Activated CD4-positive, alpha-beta T cell treated with anti-CD3 and anti-CD28 coated beads for 4 hours (primary cell): ENCODE measurements around the gene NPM3.

ENCODE experiments used
- DNase-seq, 2 donors: peaks; one replicate each; pipeline ENCODE4 v3.0.0-alpha.2; 2020

NPM3 gene

DNA sequence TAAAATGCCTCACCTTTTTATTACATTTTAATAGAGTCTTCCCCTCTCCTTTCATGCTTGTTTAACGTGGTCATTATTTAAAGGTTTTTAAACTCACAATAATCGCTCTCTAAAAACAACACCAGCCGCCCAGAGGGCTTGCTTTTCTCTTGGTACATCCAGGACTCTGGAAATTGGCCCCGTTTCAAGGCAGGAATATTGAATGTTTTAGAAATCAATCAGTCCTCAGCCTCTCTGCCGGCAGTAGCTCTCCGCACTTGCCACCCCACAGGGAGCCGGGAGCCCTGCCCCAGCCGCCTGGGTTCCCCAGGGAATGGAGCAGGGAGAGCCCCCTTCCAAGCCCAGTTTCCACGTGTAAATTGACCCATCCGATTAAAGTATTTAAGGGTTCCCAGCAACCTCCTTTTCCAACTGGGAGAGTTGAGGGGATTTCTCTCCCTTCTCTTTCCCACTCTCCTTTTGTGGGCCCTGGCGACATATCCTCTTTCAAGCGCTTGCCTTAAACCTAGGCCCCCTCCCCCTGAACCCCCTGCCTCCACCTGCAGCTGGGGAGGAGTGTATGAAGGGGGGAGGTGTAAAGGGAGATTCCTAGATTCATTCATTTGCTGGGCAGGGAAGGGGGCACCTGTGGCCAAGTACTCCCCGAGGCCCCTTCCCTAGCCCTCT lies 9.2 kb downstream of the NPM3 start:
- DNase-seq, result no peak

DNA sequence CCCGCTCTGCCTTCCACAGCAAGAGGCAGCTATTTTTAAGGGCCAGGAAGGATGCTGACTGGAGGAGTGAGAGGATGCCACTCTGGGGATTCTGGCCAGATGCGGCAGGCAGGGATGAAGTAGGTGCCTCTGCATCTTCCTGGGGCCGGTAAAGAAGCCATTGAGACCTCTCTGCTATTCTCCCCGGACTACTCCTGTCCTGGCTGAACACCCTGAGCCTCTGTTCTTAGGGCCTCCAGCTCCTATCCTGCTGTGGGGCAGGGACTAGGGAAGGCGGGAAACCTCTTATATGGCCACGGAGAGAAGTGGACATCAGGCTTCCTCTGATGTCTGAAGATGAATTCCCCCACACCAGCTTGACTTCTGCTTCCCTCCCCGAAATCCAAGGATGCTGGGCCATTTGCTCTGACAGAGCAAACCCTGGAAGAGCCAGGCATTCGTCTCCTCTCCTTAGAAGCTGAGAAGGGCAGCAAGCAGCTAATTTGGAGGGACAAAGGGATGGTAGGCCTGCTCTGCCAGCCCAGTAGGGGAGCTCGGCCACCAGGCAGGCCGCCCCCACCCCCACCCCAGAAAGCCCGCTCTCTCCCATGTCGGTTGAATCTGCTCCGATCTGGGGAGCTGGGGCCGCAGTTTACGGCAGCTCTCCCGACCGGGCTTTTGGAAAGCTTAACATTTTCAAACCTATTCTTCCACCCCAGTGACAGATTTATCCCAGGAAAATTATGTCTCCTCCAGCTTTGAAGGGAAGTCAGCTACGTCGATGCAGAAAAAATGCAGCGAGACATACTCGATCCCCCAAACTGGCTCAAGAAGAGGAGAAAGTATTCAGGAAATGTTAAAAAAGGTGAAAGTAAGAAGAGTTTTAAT lies 10.1 kb downstream of the NPM3 start:
- DNase-seq, result no peak

DNA sequence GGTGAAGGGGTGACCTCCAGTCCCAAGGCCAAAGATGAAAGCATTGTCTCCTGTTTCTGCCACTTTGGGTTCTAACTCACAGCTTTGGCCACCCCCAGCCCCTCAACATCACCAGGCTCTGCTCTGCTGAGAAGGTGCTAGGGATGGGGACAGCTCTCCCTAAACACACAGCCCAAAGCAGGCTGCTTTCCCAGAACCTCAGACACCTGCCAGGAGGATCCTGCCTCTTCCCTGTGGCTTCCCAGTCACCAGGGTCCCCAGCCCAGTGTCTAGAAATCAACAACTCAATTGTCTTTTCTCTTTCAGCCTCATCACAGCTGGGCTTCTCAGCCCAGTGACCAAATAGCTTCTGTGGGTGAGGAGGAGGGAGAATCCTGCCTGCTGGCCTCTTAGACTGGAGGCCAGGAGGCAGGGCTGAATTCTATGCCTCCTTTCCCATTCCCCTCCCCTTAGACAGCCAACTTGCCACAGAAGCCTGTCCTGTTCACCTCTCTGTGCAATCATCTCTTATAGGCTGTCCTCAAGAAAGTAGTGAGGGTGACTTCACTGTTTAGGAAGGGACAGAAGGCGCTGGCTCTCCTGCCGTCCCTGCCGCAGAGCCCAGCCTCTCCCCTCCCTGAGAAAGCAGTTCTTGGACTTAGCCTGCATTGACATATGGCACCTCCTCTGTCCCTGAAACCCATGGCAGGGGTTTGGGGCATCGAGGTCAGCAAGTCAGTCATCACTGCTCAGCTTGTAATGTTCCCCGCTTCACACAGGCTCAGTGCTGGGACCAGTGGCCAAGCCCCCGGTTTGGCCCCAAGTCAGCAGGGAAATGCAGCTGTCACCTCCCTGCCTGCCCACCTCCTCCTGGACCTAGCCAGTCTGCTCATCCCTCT lies 11.0 kb downstream of the NPM3 start:
- no peak for DNase-seq

DNA sequence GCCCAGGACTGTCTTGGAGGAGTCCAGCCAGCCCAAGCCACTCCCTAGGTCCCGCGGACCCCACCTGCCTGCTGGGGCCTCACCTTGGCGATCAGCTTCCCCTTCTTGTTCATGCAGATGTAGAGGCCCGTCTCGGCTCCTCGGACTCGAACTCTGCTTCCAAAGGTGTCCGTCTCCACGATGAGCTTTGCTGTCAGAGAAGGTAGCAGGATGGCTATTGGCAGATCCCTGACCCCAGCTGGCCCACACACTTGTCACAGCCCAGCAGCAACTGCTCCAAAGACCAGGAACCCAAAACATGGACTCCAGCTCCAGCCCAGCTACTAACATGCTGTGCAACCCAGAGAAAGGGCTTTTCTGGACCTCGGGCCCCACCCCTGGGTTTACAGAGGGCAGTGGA lies 11.9 kb downstream of the NPM3 start:
- no peak for DNase-seq

DNA sequence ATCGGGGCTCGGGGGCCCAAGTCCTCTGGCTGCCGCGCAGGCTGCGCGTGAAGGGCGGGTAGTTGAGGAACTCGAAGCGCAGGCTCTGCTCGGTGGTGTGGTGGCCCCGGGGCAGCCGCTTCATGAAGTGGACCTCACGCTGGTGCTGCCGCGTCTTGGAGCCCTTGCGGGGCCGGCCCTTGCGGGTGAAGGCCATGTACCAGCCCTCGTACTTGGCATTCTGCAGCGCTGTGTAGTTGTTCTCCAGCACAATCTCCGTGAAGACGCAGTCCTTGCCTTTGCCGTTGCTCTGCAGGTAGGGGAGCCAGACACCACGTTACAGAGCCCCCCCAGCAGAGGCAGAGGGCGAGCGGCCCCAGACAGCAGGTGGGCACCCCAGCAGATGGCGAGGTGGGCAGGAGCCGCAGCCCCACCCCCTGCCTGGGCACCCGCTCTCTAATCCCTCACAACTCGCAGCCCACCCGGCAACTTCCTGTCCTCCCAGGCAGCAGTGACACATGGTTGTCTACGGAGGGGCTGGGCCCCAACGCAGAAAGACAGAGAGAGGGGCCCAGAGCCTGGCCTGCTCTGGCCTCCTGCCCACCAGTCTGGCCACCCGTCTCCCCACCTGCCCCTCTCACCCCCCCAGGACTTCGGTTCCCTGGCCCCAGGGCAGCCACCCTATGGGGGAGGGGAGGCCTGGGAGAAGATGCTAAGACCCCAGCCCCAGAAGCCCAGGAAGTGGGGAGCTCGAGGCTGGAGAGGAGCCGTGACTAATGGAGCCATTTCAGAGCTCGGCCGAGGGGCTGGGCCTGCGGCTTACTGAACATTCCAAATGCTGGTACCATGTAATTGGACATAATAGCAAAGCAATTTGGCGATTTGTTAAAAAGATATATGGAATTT lies 12.7 kb downstream of the NPM3 start:
- DNase-seq, result no peak

DNA sequence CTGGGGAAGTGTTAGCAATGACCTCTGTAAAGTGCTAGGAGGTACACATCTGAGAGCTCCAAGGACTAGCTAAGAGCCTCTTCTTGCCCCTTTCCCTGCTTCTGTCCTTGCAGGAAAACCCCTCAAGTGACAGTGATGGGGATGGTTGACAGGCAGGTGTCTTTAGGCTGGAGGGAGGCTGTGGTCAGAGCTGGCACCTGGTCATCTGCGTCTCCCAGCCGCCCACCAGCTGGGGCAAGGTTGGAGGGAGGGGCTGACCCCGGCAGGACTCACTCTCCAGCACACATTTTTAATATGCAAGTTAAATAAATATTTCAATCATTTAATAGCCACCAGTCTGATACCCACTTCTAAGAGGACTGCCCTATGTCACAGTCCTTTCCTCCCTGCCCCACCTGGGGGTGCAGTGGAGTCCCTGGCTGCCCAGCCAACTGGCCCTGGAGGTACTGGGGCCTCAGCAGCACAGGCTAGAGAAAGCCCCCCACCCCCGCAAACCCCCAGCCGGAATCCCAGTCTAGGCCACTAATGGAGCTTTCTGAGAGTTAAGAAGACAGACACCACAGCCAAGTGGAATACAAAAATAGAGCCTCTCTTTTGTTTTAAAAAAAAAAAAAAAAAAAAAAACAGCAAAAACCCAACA lies 13.6 kb downstream of the NPM3 start:
- no peak for DNase-seq

DNA sequence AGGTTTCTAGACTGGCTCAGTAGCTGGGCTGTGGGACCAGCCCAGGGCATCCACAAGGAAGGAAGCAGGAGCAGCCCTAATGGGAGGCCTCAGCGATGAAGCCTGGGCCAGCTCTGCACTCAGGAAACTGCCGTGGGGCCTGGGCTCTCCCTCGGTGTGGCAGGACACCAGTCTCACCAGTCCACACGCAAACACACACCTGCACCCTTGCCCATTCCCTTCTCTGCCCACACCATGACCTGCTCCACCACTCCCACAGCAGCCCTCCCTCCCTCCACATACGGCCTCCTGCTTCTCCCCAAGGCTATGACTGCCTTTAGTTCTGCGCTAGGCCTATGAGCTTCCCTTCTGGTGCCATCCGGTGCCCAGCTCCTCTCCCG lies 14.5 kb downstream of the NPM3 start:
- DNase-seq, result no peak

DNA sequence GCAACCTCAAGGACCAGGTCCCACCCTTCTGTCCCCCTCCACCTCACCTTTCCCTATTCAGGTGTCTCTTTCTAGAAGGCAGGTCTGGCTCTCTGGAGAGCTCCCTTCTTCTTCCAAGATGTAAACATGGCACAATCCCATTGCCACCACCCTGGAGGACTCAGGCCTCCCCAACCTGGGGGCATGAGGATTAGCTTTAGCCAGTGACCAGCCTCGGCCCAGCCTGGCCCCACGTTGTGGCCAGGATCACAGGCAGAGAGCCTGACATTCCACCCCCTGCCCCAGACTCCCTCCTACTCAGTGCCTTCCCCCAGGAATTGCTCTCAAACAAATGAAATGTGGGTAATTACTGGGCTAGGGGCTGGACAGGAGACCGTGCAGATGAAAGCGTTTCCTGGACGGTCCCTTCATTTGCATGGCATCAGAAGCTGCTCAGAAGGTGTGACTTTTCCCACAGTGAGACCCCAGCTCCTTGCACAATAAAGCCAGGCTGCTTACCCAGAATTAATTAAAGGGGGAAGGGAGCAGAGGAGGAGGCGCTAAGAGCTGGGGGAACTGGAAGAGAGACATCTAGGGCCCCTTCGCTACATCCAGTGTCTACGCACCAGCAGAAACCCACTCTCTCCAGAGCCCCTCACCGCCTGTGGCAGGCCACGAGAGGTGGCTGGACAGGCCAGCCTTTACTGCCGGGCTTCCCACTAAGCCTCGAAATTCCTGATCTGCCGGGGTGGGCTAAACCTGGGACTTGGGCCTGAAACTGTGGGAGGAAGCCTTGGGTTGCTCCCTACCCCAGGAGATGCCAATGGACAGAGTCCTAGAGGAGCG lies 15.1 kb downstream of the NPM3 start:
- no peak for DNase-seq

DNA sequence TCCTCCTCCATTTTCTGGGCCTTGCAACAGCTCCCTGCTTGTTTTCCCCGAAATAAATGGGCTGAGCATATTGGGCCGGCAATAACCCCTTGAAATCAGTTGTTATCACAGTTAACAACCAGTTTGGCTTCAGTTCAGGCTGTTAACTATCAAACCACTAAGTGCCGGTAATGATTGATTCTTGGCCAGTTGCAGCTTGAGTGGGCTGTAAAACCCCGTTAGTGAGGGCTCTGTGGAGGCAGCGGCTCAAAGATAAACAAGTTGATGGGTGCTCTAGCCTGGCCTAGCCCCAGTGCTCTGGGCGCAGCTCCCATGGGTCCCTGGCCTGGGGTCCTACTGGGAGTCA lies 15.7 kb downstream of the NPM3 start:
- DNase-seq, result no peak

DNA sequence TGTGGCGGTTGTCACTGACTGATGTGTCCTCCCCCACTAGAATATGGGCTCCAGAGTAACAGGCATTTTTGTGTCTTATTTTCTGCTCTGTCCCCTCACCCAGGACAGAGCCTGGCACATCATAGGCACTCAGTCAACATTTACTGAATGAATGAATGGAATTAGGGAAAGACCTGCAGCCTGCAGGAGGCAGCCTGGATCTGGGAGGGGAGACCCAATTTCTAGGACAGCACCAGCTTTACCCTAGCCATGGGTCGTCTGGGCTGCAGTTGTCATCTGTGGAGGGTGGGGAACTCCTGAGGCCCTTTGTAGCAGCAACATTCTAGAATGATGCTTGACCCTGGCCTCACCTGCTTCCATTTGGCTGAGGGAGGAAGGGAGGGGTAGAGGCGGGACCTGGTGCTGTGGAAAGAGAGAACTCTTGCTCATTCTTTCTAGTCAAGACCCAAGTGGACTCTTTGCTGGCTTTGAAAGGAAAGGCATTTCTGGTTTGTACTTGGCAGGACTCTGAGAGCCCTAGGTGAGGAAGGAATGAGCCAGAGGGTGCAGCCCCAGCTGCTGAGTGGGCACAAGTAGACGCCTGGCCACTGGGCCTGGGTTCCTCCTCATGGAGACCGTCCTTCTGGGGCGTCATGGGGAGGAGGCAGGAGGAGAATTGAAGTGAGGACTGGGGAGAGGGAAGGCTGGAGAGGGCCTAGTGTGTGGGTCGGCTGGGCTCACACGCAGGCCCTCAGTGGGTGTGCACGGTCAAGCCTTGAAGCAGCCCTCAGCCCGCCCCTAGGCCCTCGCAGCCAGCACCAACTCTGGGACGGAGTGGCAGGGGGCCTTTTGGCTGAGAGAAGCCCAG lies 16.3 kb downstream of the NPM3 start:
- DNase-seq, result no peak

DNA sequence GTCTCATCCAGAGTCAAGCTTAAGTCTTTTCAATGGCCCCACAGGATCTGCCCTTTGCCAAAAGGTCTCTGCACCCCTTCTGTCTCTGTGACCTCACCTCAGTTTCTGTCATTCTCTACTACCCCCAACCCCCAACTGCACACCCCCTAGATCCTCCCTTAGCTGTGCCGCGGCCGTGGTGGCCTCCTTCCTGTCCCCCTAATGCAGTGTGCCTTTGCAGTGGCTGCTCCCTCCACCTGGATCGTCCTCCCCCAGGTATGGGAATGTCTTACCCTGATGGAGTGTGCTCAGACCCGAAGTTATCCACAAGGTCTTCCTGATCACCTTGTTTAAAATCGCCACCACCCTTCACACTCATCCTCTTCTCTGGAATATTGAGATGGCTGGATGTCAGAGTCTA lies 16.9 kb downstream of the NPM3 start:
- DNase-seq, result no peak

DNA sequence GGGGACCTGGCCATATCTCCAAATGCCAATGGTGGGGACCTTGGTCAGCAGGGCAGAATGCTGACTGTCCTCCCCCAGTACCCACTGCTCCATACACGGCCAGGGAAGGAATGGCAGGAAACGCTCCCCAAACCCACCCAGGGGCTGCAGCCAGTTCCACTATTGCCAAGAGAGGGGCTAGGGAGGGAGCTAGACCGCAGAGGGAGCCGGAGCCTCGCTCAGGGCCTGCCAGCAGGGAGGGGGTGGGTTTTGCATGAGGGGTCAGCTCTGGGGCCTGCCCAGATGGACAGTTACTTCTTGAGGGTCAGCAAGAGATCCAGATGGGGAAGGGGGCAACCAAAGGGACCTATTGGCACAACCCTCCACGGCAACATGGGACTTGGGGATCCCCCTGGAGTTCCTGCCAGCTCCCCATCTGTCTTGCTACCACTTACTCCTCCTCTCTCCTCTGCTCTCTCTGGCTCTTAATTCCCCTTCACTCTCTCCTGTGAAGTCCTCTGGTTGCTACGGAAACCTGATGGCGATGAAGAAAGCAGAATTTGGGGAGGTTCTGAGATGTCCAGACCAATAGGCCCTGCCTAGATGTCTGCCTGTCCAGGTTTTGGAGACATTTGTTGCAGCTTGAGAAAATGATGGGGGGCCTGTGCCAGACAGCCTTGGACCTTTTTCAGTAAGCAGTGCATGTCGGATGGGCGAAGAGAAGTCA lies 20.0 kb downstream of the NPM3 start:
- no peak for DNase-seq

DNA sequence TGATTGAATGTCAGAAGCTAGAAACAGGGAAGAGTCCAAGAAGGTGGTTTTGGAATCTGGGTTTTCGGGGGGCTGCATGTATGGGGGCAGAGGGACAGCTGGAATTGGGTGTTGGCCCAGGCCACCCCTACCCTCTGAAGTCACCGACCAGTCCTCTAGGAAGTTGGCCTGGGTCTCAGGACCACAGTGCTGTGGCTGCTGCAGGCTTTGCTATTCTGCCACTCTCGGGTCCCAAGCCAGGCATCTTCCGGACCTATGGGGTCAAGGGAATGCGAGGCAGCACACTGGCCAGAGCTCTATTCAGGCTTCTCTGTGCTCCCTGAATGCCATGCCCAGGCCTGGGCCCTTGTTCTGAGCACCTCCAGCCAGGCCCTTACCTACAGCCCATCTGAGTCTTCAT lies 20.5 kb downstream of the NPM3 start:
- DNase-seq, result no peak

DNA sequence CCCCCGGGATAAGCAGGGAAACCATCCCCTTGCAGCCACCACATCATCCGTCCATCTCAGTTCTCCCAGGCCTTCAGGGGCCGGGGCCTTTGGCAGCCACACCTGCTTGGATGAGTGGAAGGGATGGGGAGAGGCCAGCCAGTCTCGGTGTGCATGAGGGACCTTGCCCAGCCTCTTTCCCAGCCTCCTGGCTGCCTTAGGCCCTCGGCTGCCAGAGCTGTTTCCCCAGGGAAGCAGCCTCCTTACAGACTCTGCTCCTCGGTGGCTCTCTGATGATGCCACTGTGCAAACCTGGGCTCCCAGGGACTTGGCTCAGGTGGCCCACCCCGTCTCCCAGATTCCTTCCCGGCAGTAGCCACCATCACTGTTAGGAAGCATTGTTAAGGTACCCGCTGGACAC lies 22.0 kb downstream of the NPM3 start:
- DNase-seq, result no peak

DNA sequence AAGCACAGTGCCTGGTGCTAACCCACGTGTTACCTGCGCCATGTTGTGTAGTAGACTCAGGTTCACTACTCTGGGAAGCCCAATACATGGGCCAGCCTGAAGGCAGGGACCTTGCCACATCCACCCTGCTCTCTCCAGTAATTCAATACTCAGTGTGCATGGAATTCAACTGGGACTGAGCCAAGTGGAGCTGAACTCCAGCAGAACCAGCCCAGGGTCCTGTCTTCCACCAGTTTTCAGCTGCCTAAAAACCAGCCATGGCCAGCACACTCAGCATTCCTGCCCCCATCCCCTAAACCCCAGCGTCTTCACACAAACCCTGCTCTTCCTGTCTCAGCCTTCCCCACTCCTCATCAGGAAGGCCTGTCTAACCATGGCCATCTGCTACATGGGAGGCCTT lies 22.7 kb downstream of the NPM3 start:
- no peak for DNase-seq

DNA sequence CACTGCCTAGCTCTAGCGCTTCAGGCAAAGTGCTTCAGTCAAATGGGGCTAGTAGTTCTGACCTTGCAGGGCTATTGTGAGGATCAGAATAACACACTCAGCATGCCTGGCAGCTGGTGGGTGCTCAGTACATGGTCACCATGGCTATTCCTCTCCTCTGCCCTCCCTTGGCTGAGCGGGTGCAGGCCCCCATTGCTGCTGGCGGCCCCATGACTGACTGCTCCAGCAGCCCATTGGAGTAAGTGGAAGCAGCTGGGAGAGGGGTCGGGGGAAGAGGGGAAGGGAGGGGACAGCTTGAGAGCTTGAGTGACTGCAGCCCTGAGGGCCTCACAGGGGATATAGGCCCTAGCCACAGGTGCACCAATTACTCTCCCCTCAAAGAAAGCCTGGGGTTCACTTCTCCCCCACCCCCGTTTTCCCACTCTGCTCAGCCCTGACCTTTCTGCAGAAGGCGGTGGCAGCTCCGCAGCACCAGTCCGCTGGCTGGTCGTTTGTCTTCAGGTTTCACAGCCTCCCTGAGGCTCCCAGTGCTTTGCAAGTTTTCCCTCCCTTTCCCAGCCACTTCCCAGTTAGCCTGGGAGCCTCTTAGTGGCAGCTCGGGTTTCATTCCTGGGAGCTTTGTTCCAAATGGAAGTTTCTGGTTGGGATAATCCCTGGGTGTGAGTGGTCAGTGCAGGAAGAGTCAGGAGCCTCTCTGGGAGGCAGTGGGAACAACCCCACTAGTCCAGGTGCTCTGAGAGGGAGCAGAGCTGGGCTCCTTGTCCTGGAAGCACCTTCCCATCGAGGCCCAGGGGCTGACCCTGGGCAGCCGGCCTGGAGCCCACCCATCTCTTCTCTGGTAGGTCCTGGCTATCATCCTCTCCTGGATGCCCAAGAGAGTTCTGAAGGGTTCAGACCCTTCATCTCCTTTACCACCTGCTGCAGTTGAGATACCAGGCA lies 23.7 kb downstream of the NPM3 start:
- DNase-seq, result no peak

DNA sequence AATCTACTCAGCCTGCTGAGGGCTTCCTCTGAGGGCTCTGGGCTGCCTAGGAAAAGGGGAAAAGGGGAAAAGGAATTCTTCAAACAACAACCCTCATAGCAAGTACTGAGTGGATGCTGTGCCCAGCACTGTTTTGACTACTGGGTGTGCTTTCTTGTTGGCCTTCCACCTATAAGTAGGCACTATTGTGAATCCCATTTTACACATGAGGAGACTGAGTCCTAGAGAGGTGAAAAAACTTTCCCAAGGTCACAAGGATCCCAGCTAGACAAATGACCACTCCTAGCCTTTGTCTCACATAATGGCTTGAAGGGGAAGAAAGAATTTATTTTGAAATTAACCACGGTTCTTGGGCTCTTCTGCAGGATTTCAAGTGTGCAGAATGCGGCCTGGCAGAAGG lies 24.4 kb downstream of the NPM3 start:
- DNase-seq, result no peak

DNA sequence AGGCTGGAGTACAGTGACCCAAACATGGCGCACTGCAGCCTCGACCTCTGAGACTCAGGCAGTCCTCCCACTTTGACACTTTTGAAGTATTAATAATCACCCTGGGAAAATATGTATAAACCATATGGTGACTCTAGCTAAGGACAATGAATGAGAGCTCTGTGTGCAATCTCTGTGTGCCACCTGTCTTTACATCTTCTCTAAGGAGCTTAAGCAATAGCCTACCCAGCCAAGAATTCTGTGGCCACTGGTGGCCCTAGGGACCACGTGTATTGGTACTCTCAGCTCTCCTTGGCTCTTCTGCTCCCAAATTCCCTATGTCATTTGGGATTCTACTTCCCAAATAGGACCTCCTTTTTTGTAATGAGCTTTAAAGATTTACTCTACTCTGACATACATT lies 31.0 kb downstream of the NPM3 start:
- DNase-seq, result no peak
